HG03103 (cell line): Measurements from ENCODE around the gene LBHD2.
A peak's percentile ranks its signal among the peaks of the same experiment; 100 is the strongest.
"Not testable (repeated sequence)": the region's sequence is repeated elsewhere in the genome, so short reads cannot be mapped to it uniquely, and the experiment has no call there.

Experiments
- ATAC-seq: cut with Tn5 transposase; IDR thresholded peaks from one replicate; pipeline ENCODE4 v1.9.1; 2021; ENCODE audit warnings: low read depth; ENCODE audit not compliant: unreplicated experiment

Gene LBHD2

GRCh38 chr14:103084021-103084919, at the start of gene LBHD2:
LBHD2 (plus strand) TSS chr14:103084210; CDS start chr14:103086013, 1,803 bp downstream.
- no peak for ATAC-seq

- no peak for ATAC-seq
Observed at GRCh38 chr14:103041464-103041863, 42.5 kb upstream of the LBHD2 start.

- ATAC-seq: no peak
Observed at GRCh38 chr14:103043257-103044015, 40.6 kb upstream of the LBHD2 start.

GRCh38 chr14:103045371-103045869, 38.6 kb upstream of the LBHD2 start:
- ATAC-seq: no peak

GRCh38 chr14:103047453-103047852, 36.6 kb upstream of the LBHD2 start:
- not testable (repeated sequence) for ATAC-seq

GRCh38 chr14:103050935-103051334, 33.1 kb upstream of the LBHD2 start:
- no peak for ATAC-seq

- no peak for ATAC-seq
Observed at GRCh38 chr14:103052407-103052806, 31.6 kb upstream of the LBHD2 start.

GRCh38 chr14:103055695-103056094, 28.3 kb upstream of the LBHD2 start:
- ATAC-seq: no peak

GRCh38 chr14:103056322-103057027, 27.5 kb upstream of the LBHD2 start:
- ATAC-seq: no peak

GRCh38 chr14:103057028-103057371, 27.0 kb upstream of the LBHD2 start:
- ATAC-seq: no peak

- peak; percentile 74 for ATAC-seq
Observed at GRCh38 chr14:103057372-103058163, 26.4 kb upstream of the LBHD2 start, which contains the start of gene CDC42BPB. CDC42BPB (minus strand) TSS chr14:103057549; CDS start chr14:103057173, 376 bp downstream.

GRCh38 chr14:103058164-103059055, 25.6 kb upstream of the LBHD2 start:
- no peak for ATAC-seq

- no peak for ATAC-seq
Observed at GRCh38 chr14:103059556-103059955, 24.5 kb upstream of the LBHD2 start.

GRCh38 chr14:103061482-103061976, 22.5 kb upstream of the LBHD2 start:
- no peak for ATAC-seq

GRCh38 chr14:103064436-103064835, 19.6 kb upstream of the LBHD2 start:
- ATAC-seq: no peak

GRCh38 chr14:103064978-103065377, 19.0 kb upstream of the LBHD2 start:
- ATAC-seq: no peak

GRCh38 chr14:103065861-103066260, 18.1 kb upstream of the LBHD2 start:
- ATAC-seq: no peak

- ATAC-seq: no peak
Observed at GRCh38 chr14:103066399-103066798, 17.6 kb upstream of the LBHD2 start.
